K562 treated with DMSO at 1 percent for 12 hours (cell line): ENCODE results near the gene KRTAP19-8. TPM values are rescaled to one million over a fixed set of nuclear protein-coding genes. Genes with fewer than 3 reads are reported as not detected.

Experiments
- total RNA-seq: library from RNA; unstranded; fragments of 300-600 nt; gene quantifications from 2 replicates; pipeline ENCODE4 v1.2.3, GENCODE V29; 2022; ENCODE audit not compliant: insufficient read depth

KRTAP19-8 gene, protein sequence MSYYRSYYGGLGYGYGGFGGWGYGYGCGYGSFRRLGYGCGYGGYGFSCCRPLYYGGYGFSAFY
- total RNA-seq, result not detected in 2 replicates

DNA sequence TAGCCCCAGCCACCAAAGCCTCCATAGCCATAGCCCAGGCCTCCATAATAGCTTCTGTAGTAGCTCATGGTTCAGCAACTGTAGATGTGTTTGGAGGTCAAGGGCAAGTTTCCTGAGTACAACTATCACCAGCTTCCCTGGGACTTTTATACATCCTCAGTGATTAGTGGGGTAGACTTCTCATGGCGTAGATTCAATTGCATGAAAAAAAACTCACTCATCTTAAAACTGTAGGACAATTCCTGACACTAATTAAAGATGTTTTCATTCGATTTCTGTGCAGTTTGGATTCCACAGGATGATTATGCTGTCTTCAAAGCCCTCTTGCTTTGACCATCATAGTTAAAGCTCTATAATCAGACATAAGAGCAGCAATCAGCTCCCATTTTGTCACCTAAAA lies at the start of gene KRTAP19-8:
KRTAP19-8 (minus strand) TSS at position 101 of the 400 bp plus-strand sequence; CDS start at position 68, 33 bp downstream.

Other genes with a start within 250 kb of the KRTAP19-8 start
- not detected in 2 replicates for gene KRTAP8-1, start 225.2 kb downstream of the KRTAP19-8 start, total RNA-seq
- gene KRTAP7-1, start 208.7 kb downstream of the KRTAP19-8 start, total RNA-seq, result not detected in 2 replicates
- not detected in 2 replicates for gene KRTAP11-1, start 156.9 kb downstream of the KRTAP19-8 start, total RNA-seq